Measurements from ENCODE around the gene MAP2K1. TPM values are rescaled to one million over a fixed set of nuclear protein-coding genes. Genes with fewer than 3 reads are reported as not detected.
"Not testable (repeated sequence)": the region's sequence is repeated elsewhere in the genome, so short reads cannot be mapped to it uniquely, and the experiment has no call there.

MAP2K1 gene
- total RNA-seq, 1 donor from 2014 or later: 27.3 TPM

GRCh38 chr15:66378814-66379430 lies 7.8 kb upstream of the MAP2K1 start:
- TF ChIP-seq, protein P1, sequence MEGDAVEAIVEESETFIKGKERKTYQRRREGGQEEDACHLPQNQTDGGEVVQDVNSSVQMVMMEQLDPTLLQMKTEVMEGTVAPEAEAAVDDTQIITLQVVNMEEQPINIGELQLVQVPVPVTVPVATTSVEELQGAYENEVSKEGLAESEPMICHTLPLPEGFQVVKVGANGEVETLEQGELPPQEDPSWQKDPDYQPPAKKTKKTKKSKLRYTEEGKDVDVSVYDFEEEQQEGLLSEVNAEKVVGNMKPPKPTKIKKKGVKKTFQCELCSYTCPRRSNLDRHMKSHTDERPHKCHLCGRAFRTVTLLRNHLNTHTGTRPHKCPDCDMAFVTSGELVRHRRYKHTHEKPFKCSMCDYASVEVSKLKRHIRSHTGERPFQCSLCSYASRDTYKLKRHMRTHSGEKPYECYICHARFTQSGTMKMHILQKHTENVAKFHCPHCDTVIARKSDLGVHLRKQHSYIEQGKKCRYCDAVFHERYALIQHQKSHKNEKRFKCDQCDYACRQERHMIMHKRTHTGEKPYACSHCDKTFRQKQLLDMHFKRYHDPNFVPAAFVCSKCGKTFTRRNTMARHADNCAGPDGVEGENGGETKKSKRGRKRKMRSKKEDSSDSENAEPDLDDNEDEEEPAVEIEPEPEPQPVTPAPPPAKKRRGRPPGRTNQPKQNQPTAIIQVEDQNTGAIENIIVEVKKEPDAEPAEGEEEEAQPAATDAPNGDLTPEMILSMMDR (IDR thresholded peaks at IDR 0.05; ENCODE audit: partially characterized antibody, unreplicated experiment): no peak
- Mint-ChIP-seq H3K9me3 (ENCODE audit: unreplicated experiment) (no peaks in the 10 kb centered on the region), H3K4me1 (ENCODE audit: low read depth, unreplicated experiment) (no peaks in the 10 kb centered on the region), H3K4me3 (ENCODE audit: unreplicated experiment) (no peak overlapping the region), H3K36me3 (ENCODE audit: unreplicated experiment) (no peaks in the 10 kb centered on the region), H3K27me3 (ENCODE audit: unreplicated experiment) (peaks cover 1% of the 10 kb centered on the region), H3K27ac (ENCODE audit: unreplicated experiment) (no peak overlapping the region)
- no peak for DNase-seq

DNA sequence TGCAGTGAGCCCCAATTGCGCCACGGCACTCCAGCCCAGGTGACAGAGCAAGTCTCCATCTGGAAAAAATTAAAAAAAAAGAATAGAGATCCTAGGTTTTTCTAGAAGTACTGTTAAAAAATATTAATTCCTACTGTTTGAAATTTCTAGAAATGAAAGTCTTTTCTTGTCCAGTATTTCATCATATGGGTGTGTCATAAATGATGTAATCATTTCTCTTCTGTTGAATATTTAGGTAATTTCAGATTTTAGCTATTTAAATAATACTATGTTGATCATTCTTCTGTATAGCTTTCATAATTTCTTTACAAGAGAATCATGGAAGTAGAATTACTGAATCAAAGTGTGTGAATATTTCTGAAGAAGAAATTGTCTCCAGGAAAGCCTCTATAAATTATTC lies 5.3 kb upstream of the MAP2K1 start:
- H3K27ac Mint-ChIP-seq (ENCODE audit: unreplicated experiment); H3K4me1 Mint-ChIP-seq (ENCODE audit: low read depth, unreplicated experiment); H3K27me3 Mint-ChIP-seq (ENCODE audit: unreplicated experiment); H3K4me3 Mint-ChIP-seq (ENCODE audit: unreplicated experiment); H3K36me3 Mint-ChIP-seq (ENCODE audit: unreplicated experiment); H3K9me3 Mint-ChIP-seq (ENCODE audit: unreplicated experiment); DNase-seq: not testable (repeated sequence)

- Mint-ChIP-seq H3K9me3 (ENCODE audit: unreplicated experiment) (peaks cover 7% of the 10 kb centered on the region), H3K27me3 (ENCODE audit: unreplicated experiment) (peaks cover 2% of the 10 kb centered on the region), H3K4me1 (ENCODE audit: low read depth, unreplicated experiment) (peaks cover 5% of the 10 kb centered on the region), H3K36me3 (ENCODE audit: unreplicated experiment) (no peaks in the 10 kb centered on the region), H3K27ac (ENCODE audit: unreplicated experiment) (peak overlapping the region; percentile 59), H3K4me3 (ENCODE audit: unreplicated experiment) (peak overlapping the region; percentile 93)
- TF ChIP-seq, protein P1 (IDR thresholded peaks at IDR 0.05; ENCODE audit: partially characterized antibody, unreplicated experiment): no peak
- DNase-seq: peak; percentile 52
Observed at GRCh38 chr15:66387163-66388042, 691 bp downstream of the MAP2K1 start.

- peaks cover 7% of the 10 kb centered on the region for H3K9me3 Mint-ChIP-seq (ENCODE audit: unreplicated experiment)
- peaks cover 5% of the 10 kb centered on the region for H3K4me1 Mint-ChIP-seq (ENCODE audit: low read depth, unreplicated experiment)
- no peak overlapping the region for H3K27ac Mint-ChIP-seq (ENCODE audit: unreplicated experiment)
Observed at GRCh38 chr15:66388043-66388363, 1.3 kb downstream of the MAP2K1 start.

DNA sequence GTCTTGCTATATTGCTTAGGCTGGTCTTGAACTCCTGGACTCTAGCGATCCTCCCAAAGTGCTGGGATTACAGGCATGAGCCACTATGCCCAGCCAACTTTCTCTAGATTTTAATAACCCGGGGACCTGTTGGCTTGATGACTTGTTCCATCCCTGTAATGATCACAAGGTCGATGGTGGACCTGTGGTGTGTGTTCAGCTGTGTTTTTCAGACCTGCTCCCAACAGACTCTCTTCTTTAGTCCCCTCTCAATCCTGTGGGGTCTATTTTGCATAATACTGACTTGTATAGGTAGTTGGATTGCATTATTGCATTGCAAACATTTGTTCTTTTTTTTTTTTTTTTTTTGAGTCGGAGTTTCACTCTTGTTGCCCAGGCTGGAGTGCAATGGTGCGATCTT lies 1.9 kb downstream of the MAP2K1 start:
- peaks cover 7% of the 10 kb centered on the region for H3K9me3 Mint-ChIP-seq (ENCODE audit: unreplicated experiment)
- peaks cover 2% of the 10 kb centered on the region for H3K27me3 Mint-ChIP-seq (ENCODE audit: unreplicated experiment)
- DNase-seq: no peak
- peaks cover 5% of the 10 kb centered on the region for H3K4me1 Mint-ChIP-seq (ENCODE audit: low read depth, unreplicated experiment)
- peak overlapping the region; percentile 93 for H3K4me3 Mint-ChIP-seq (ENCODE audit: unreplicated experiment)
- no peak overlapping the region for H3K27ac Mint-ChIP-seq (ENCODE audit: unreplicated experiment)
- no peaks in the 10 kb centered on the region for H3K36me3 Mint-ChIP-seq (ENCODE audit: unreplicated experiment)
- TF ChIP-seq, protein P1 (IDR thresholded peaks at IDR 0.05; ENCODE audit: partially characterized antibody, unreplicated experiment): no peak

More at GRCh38 chr15:66388043-66388363, 1.3 kb downstream of the MAP2K1 start:
- DNase-seq: no peak
- Mint-ChIP-seq H3K4me3 (ENCODE audit: unreplicated experiment) (peak overlapping the region; percentile 93), H3K27me3 (ENCODE audit: unreplicated experiment) (peaks cover 2% of the 10 kb centered on the region), H3K36me3 (ENCODE audit: unreplicated experiment) (no peaks in the 10 kb centered on the region)
- TF ChIP-seq, protein P1 (IDR thresholded peaks at IDR 0.05; ENCODE audit: partially characterized antibody, unreplicated experiment): no peak
